Tibial nerve (tissue), 4 donors: ENCODE measurements around the gene SLC47A1. TPM values are rescaled to one million over a fixed set of nuclear protein-coding genes. Genes with fewer than 3 reads are reported as not detected.

Experiments used
- DNase-seq, 2 donors: peaks; one replicate each; pipeline ENCODE4 v3.0.0-alpha.2; 2019; ENCODE audit warnings: low spot score in 2 of 2
- H3K27ac ChIP-seq, 4 donors: fragments of 200-600 bp; sonication (generic) in 3 of 4; one replicate each; pipeline ENCODE4 v1.5.1; 2017 to 2019; ENCODE audit warnings: mild to moderate bottlenecking in 1 of 4
- H3K27me3 ChIP-seq, 2 donors: fragments of 200-600 bp; sonication (generic) in 1 of 2; one replicate each; pipeline versions ENCODE4 v1.5.1 to v1.6.0; 2017 to 2019
- H3K36me3 ChIP-seq, 3 donors: fragments of 200-600 bp; sonication (generic); one replicate each; pipeline ENCODE4 v1.5.1; 2018 to 2019
- H3K4me1 ChIP-seq, 4 donors: fragments of 200-600 bp; sonication (generic) in 3 of 4; one replicate each; pipeline ENCODE4 v1.5.1; 2017 to 2019
- H3K4me3 ChIP-seq, 4 donors: fragments of 200-600 bp; sonication (generic) in 3 of 4; one replicate each; pipeline ENCODE4 v1.5.1; 2017 to 2019; ENCODE audit warnings: mild to moderate bottlenecking in 1 of 4, moderate library complexity in 1 of 4
- H3K9me3 ChIP-seq, 4 donors: fragments of 200-600 bp; sonication (generic) in 3 of 4; one replicate each; pipeline ENCODE4 v1.5.1; 2017 to 2019
- CTCF ChIP-seq, 5 experiments: fragments of 200-600 bp in 3 of 5; fragments of 450-650 bp in 2 of 5; sonication (generic) in 3 of 5; IDR thresholded peaks; one replicate each; pipeline ENCODE4 v1.5.1; 2016 to 2019; ENCODE audit warnings: antibody characterized with exemption in 5 of 5, mild to moderate bottlenecking in 3 of 5, moderate library complexity in 2 of 5
- EP300 ChIP-seq, 2 donors: sonication (generic); formaldehyde crosslinking; IDR thresholded peaks; one replicate each; pipeline ENCODE4 v1.6.1; 2017; ENCODE audit warnings: antibody characterized with exemption in 2 of 2, mild to moderate bottlenecking in 1 of 2
- POLR2A ChIP-seq, 2 donors: fragments of 450-650 bp; IDR thresholded peaks; one replicate each; pipeline ENCODE4 v1.6.1; 2017; ENCODE audit warnings: antibody characterized with exemption in 2 of 2, mild to moderate bottlenecking in 2 of 2, moderate library complexity in 2 of 2
- WGBS, 2 donors: methylation state at CpG; one replicate each; pipeline ENCODE4 v1.1.5; 2018; 5-methylcytosine and 5-hydroxymethylcytosine counted together
- total RNA-seq, 4 donors: library from RNA; depleted of rRNA; stranded (reverse); fragments of >200 nt; gene quantifications; one replicate each; pipeline ENCODE4 v1.1.0, GENCODE V29; 2016

Gene SLC47A1
- total RNA-seq = 10 to 100 TPM; 11.1 to 31.4 (median 19.5) TPM

GRCh38 chr17:19533718-19534561 lies at the start of gene SLC47A1:
TSS of gene SLC47A1 (plus strand) at chr17:19533854. CDS start at chr17:19533940, 86 bp downstream.
- WGBS, 2 donors = 2 to 3% methylated on average over 12 to 33 of the region's 87 CpGs
- peak within 1 kb of the TSS in 1 of 4 donors; percentile 52 for H3K27ac ChIP-seq
- H3K36me3 ChIP-seq = no peaks in the 10 kb centered on the region
- peak within 1 kb of the TSS; percentile 47 to 60 (median 52) for H3K4me3 ChIP-seq
- H3K27me3 ChIP-seq = peaks cover 0 to 26% of the 10 kb centered on the region in 2 donors
- H3K9me3 ChIP-seq = no peaks in the 10 kb centered on the region
- TF ChIP-seq POLR2A (IDR thresholded peaks at IDR 0.05) (no peak), EP300 (IDR thresholded peaks at IDR 0.05) (no peak), CTCF (IDR thresholded peaks at IDR 0.05) (no peak)
- no peak for DNase-seq
- H3K4me1 ChIP-seq = peaks cover 0 to 22% (median 5%) of the 10 kb centered on the region in 4 donors

- H3K27me3 ChIP-seq = no peaks in the 10 kb centered on the region
- H3K27ac ChIP-seq = no peak overlapping the region
- no peak for DNase-seq
- H3K36me3 ChIP-seq = no peaks in the 10 kb centered on the region
- WGBS, 2 donors = 65% methylated on average over 3 of the region's 3 CpGs
- H3K4me1 ChIP-seq = peaks cover 0 to 29% (median 0%) of the 10 kb centered on the region in 4 donors
- H3K9me3 ChIP-seq = no peaks in the 10 kb centered on the region
- H3K4me3 ChIP-seq = no peak overlapping the region
- TF ChIP-seq CTCF (IDR thresholded peaks at IDR 0.05) = no peak
- no peak for TF ChIP-seq EP300 (IDR thresholded peaks at IDR 0.05)
- no peak for TF ChIP-seq POLR2A (IDR thresholded peaks at IDR 0.05)
Observed at GRCh38 chr17:19485800-19486340, 47.8 kb upstream of the SLC47A1 start.

- Histone ChIP-seq H3K4me1 (peaks cover 0 to 29% (median 0%) of the 10 kb centered on the region in 4 donors), H3K9me3 (no peaks in the 10 kb centered on the region), H3K27ac (peak overlapping the region in 1 of 4 donors; percentile 42), H3K4me3 (no peak overlapping the region), H3K27me3 (no peaks in the 10 kb centered on the region), H3K36me3 (no peaks in the 10 kb centered on the region)
- no peak for DNase-seq
- WGBS, 2 donors = 95 to 96% methylated on average over 13 of the region's 13 CpGs
- no peak for TF ChIP-seq POLR2A (IDR thresholded peaks at IDR 0.05)
- TF ChIP-seq EP300 (IDR thresholded peaks at IDR 0.05) = no peak
- no peak for TF ChIP-seq CTCF (IDR thresholded peaks at IDR 0.05)
Observed at GRCh38 chr17:19486351-19487023, 47.2 kb upstream of the SLC47A1 start.

- no peaks in the 10 kb centered on the region for H3K27me3 ChIP-seq
- no peaks in the 10 kb centered on the region for H3K9me3 ChIP-seq
- H3K4me3 ChIP-seq = no peak overlapping the region
- no peaks in the 10 kb centered on the region for H3K36me3 ChIP-seq
- 51 to 57% methylated on average over 12 of the region's 12 CpGs for WGBS, 2 donors
- H3K27ac ChIP-seq = peak overlapping the region in 1 of 4 donors; percentile 42
- DNase-seq = no peak
- H3K4me1 ChIP-seq = peaks cover 0 to 28% (median under 1%) of the 10 kb centered on the region in 4 donors
- no peak for TF ChIP-seq EP300 (IDR thresholded peaks at IDR 0.05)
- TF ChIP-seq POLR2A (IDR thresholded peaks at IDR 0.05) = no peak
- no peak for TF ChIP-seq CTCF (IDR thresholded peaks at IDR 0.05)
Observed at GRCh38 chr17:19487024-19487600, 46.5 kb upstream of the SLC47A1 start.
